ENCODE measurements around the gene FAM162B. TPM values are rescaled to one million over a fixed set of nuclear protein-coding genes. Genes with fewer than 3 reads are reported as not detected.

Gene FAM162B
- total and polyA plus RNA-seq, 4 donors, result 0.56 to 1.0 (median 0.59) TPM

DNA sequence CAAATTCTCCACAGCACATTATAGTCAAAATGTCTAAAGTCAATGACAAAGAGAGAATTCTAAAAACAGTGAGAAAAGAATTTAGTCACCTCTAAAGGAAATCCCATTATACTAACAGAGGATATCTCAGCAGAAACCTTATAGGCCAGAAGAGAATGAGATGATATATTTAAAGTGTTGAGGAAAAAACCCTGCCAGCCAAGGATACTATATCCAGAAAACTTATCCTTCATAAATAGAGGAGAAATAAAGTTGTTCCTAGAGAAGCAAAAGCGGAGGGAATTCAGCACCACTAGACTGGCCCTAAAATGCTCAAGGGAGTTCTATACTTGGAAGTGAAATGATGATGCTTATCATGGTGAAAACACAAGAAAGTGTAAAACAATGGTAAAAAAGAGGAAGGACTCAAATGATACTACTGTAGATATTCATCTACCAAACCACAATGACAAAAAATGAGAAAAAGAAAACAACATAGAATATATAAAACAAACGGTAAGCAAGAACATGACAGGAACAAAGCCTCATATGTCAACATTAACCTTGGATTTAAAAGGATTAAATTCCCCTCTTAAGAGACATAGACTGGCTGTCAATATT lies 46.6 kb upstream of the FAM162B start:
- no peak for TF ChIP-seq RAD21 (IDR thresholded peaks at IDR 0.05)
- TF ChIP-seq, protein P1, sequence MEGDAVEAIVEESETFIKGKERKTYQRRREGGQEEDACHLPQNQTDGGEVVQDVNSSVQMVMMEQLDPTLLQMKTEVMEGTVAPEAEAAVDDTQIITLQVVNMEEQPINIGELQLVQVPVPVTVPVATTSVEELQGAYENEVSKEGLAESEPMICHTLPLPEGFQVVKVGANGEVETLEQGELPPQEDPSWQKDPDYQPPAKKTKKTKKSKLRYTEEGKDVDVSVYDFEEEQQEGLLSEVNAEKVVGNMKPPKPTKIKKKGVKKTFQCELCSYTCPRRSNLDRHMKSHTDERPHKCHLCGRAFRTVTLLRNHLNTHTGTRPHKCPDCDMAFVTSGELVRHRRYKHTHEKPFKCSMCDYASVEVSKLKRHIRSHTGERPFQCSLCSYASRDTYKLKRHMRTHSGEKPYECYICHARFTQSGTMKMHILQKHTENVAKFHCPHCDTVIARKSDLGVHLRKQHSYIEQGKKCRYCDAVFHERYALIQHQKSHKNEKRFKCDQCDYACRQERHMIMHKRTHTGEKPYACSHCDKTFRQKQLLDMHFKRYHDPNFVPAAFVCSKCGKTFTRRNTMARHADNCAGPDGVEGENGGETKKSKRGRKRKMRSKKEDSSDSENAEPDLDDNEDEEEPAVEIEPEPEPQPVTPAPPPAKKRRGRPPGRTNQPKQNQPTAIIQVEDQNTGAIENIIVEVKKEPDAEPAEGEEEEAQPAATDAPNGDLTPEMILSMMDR (IDR thresholded peaks at IDR 0.05; ENCODE audit: low read depth, low read length, missing input control), result no peak
- TF ChIP-seq NR2F2 (IDR thresholded peaks at IDR 0.05), result no peak
- no peak for TF ChIP-seq RXRA (IDR thresholded peaks at IDR 0.05)
- TF ChIP-seq FOXA2 (IDR thresholded peaks at IDR 0.05), result no peak
- TF ChIP-seq HNF4G (IDR thresholded peaks at IDR 0.05), result no peak
- TF ChIP-seq, protein P2, sequence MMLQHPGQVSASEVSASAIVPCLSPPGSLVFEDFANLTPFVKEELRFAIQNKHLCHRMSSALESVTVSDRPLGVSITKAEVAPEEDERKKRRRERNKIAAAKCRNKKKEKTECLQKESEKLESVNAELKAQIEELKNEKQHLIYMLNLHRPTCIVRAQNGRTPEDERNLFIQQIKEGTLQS (IDR thresholded peaks at IDR 0.05), result no peak
- TF ChIP-seq TAF1 (conservative IDR thresholded peaks at IDR 0.05), result no peak
- 84% methylated on average over 2 of the region's 2 CpGs for whole genome bisulfite sequencing

DNA sequence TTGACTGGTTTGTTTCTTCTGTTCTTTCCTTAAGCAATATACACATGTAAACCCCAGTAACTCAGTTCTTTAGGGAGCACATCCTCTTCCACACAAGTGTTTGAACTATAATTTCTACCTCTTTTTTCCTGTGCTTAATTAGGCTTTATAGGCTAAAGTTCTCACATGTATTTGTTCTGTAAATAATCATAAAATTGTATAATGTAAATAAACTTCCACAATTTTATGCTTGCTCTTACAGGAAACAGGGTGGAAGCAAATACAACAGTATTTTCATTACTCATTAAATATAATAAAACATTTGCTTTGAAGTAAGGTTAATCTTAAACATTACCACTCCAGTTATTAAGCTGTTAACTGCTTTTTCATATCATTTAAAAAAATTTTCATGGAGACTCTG lies 36.5 kb upstream of the FAM162B start:
- Histone ChIP-seq H3K4me1 (ENCODE audit: control insufficient read depth in 4 of 4, insufficient read depth in 4 of 4, low read length in 3 of 4) (no peaks in the 10 kb centered on the region), H3K36me3 (ENCODE audit: control insufficient read depth in 4 of 4, insufficient read depth in 3 of 4, low read depth in 1 of 4, low read length in 3 of 4) (no peaks in the 10 kb centered on the region), H3K9ac (ENCODE audit: low read depth in 1 of 2, low read length in 2 of 2) (no peak overlapping the region), H3K27me3 (ENCODE audit: control insufficient read depth in 4 of 4, insufficient read depth in 4 of 4, low read length in 3 of 4) (peaks cover 0 to 4% (median 2%) of the 10 kb centered on the region in 4 donors), H3K27ac (ENCODE audit: low read depth in 1 of 2, low read length in 2 of 2) (no peak overlapping the region), H3K4me3 (ENCODE audit: low read depth in 1 of 3, low read length in 3 of 3) (no peak overlapping the region), H3K9me3 (ENCODE audit: control insufficient read depth in 4 of 4, low read length in 3 of 4) (no peaks in the 10 kb centered on the region)
- TF ChIP-seq RAD21 (IDR thresholded peaks at IDR 0.05), result no peak
- TF ChIP-seq HNF4G (IDR thresholded peaks at IDR 0.05), result no peak
- TF ChIP-seq, protein P1 (IDR thresholded peaks at IDR 0.05; ENCODE audit: low read depth, low read length, missing input control), result no peak
- TF ChIP-seq, protein P2 (IDR thresholded peaks at IDR 0.05), result no peak
- DNase-seq (ENCODE audit: low spot score), result no peak

More for the DNA sequence above, 46.6 kb upstream of the FAM162B start:
- Histone ChIP-seq H3K4me3 (ENCODE audit: low read depth in 1 of 3, low read length in 3 of 3) (no peak overlapping the region), H3K36me3 (ENCODE audit: control insufficient read depth in 4 of 4, insufficient read depth in 3 of 4, low read depth in 1 of 4, low read length in 3 of 4) (no peaks in the 10 kb centered on the region), H3K4me1 (ENCODE audit: control insufficient read depth in 4 of 4, insufficient read depth in 4 of 4, low read length in 3 of 4) (no peaks in the 10 kb centered on the region), H3K9me3 (ENCODE audit: control insufficient read depth in 4 of 4, low read length in 3 of 4) (peaks cover 0 to 7% (median 3%) of the 10 kb centered on the region in 4 donors), H3K27ac (ENCODE audit: low read depth in 1 of 2, low read length in 2 of 2) (no peak overlapping the region), H3K9ac (ENCODE audit: low read depth in 1 of 2, low read length in 2 of 2) (no peak overlapping the region), H3K27me3 (ENCODE audit: control insufficient read depth in 4 of 4, insufficient read depth in 4 of 4, low read length in 3 of 4) (peaks cover 0 to 3% (median 0%) of the 10 kb centered on the region in 4 donors)
- DNase-seq (ENCODE audit: low spot score), result no peak

DNA sequence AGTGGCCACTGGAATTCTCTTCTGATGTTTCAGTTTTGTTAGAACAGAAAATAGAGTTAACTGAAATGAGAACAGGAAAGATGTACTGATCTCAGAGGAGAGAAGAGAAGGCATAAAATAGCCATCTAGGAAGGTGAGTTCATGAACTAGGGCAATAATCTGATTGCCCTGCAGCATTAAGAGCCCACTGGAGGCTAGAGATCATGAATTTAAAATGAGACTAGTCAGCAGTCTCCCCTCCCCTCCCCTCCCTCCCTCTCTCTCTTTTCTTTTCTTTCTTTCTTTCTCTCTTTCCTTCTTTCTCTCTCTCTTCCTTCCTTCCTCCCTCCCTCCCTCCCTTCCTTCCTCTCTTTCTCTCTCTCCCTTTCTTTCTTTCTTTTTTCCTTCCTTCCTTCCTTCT lies 34.4 kb upstream of the FAM162B start:
- H3K9me3 ChIP-seq (ENCODE audit: control insufficient read depth in 4 of 4, low read length in 3 of 4), result no peaks in the 10 kb centered on the region
- no peaks in the 10 kb centered on the region for H3K4me1 ChIP-seq (ENCODE audit: control insufficient read depth in 4 of 4, insufficient read depth in 4 of 4, low read length in 3 of 4)
- no peak overlapping the region for H3K9ac ChIP-seq (ENCODE audit: low read depth in 1 of 2, low read length in 2 of 2)
- H3K4me3 ChIP-seq (ENCODE audit: low read depth in 1 of 3, low read length in 3 of 3), result no peak overlapping the region
- H3K27me3 ChIP-seq (ENCODE audit: control insufficient read depth in 4 of 4, insufficient read depth in 4 of 4, low read length in 3 of 4), result peaks cover 0 to 4% (median 2%) of the 10 kb centered on the region in 4 donors
- H3K36me3 ChIP-seq (ENCODE audit: control insufficient read depth in 4 of 4, insufficient read depth in 3 of 4, low read depth in 1 of 4, low read length in 3 of 4), result no peaks in the 10 kb centered on the region
- no peak overlapping the region for H3K27ac ChIP-seq (ENCODE audit: low read depth in 1 of 2, low read length in 2 of 2)
- DNase-seq (ENCODE audit: low spot score), result no peak
- TF ChIP-seq YY1 (IDR thresholded peaks at IDR 0.05), result no peak
- TF ChIP-seq, protein P1 (IDR thresholded peaks at IDR 0.05; ENCODE audit: low read depth, low read length, missing input control), result no peak
- TF ChIP-seq, protein P3, sequence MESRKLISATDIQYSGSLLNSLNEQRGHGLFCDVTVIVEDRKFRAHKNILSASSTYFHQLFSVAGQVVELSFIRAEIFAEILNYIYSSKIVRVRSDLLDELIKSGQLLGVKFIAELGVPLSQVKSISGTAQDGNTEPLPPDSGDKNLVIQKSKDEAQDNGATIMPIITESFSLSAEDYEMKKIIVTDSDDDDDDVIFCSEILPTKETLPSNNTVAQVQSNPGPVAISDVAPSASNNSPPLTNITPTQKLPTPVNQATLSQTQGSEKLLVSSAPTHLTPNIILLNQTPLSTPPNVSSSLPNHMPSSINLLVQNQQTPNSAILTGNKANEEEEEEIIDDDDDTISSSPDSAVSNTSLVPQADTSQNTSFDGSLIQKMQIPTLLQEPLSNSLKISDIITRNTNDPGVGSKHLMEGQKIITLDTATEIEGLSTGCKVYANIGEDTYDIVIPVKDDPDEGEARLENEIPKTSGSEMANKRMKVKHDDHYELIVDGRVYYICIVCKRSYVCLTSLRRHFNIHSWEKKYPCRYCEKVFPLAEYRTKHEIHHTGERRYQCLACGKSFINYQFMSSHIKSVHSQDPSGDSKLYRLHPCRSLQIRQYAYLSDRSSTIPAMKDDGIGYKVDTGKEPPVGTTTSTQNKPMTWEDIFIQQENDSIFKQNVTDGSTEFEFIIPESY (IDR thresholded peaks at IDR 0.05), result no peak
- TF ChIP-seq FOXA1 (IDR thresholded peaks at IDR 0.05), result no peak
- no peak for TF ChIP-seq HNF4G (IDR thresholded peaks at IDR 0.05)
- TF ChIP-seq RXRA (IDR thresholded peaks at IDR 0.05), result no peak
- TF ChIP-seq FOXA2 (IDR thresholded peaks at IDR 0.05), result no peak
- TF ChIP-seq, protein P4, sequence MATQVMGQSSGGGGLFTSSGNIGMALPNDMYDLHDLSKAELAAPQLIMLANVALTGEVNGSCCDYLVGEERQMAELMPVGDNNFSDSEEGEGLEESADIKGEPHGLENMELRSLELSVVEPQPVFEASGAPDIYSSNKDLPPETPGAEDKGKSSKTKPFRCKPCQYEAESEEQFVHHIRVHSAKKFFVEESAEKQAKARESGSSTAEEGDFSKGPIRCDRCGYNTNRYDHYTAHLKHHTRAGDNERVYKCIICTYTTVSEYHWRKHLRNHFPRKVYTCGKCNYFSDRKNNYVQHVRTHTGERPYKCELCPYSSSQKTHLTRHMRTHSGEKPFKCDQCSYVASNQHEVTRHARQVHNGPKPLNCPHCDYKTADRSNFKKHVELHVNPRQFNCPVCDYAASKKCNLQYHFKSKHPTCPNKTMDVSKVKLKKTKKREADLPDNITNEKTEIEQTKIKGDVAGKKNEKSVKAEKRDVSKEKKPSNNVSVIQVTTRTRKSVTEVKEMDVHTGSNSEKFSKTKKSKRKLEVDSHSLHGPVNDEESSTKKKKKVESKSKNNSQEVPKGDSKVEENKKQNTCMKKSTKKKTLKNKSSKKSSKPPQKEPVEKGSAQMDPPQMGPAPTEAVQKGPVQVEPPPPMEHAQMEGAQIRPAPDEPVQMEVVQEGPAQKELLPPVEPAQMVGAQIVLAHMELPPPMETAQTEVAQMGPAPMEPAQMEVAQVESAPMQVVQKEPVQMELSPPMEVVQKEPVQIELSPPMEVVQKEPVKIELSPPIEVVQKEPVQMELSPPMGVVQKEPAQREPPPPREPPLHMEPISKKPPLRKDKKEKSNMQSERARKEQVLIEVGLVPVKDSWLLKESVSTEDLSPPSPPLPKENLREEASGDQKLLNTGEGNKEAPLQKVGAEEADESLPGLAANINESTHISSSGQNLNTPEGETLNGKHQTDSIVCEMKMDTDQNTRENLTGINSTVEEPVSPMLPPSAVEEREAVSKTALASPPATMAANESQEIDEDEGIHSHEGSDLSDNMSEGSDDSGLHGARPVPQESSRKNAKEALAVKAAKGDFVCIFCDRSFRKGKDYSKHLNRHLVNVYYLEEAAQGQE (IDR thresholded peaks at IDR 0.05), result no peak
- TF ChIP-seq NR2F2 (IDR thresholded peaks at IDR 0.05), result no peak
- no peak for TF ChIP-seq RAD21 (IDR thresholded peaks at IDR 0.05)
- TF ChIP-seq TAF1 (conservative IDR thresholded peaks at IDR 0.05), result no peak
- TF ChIP-seq JUND (IDR thresholded peaks at IDR 0.05), result no peak

Measured in liver (tissue), 9 donors.